GM18508 (cell line): ENCODE data around the gene FPGS.

Experiments used
- ATAC-seq: cut with Tn5 transposase; IDR thresholded peaks from one replicate; pipeline ENCODE4 v1.9.1; 2021; ENCODE audit warnings: moderate number of reproducible peaks; ENCODE audit not compliant: insufficient read depth, unreplicated experiment

FPGS gene

DNA sequence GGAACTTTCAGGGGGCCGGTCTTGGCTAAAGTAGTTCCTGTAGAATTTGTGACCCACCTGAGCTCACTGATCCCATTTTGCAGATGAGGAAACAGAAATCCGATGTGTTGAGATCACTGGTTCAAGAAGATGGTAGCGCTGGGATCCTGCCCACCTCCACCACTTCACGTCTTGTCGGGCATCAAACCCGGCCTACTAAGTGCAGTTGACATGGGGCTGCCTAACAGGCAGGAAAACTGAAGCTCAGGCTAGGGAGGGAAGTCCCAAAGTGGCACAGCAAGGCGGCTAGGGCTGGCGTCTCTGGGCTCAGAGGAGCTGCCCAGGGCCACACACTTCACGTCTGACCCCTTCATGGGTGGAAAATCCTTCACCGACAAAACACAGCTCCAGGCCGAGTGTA is 52.3 kb downstream of the FPGS start:
- no peak for ATAC-seq

- no peak for ATAC-seq
Observed at GRCh38 chr9:127855522-127855921, 52.8 kb downstream of the FPGS start.

DNA sequence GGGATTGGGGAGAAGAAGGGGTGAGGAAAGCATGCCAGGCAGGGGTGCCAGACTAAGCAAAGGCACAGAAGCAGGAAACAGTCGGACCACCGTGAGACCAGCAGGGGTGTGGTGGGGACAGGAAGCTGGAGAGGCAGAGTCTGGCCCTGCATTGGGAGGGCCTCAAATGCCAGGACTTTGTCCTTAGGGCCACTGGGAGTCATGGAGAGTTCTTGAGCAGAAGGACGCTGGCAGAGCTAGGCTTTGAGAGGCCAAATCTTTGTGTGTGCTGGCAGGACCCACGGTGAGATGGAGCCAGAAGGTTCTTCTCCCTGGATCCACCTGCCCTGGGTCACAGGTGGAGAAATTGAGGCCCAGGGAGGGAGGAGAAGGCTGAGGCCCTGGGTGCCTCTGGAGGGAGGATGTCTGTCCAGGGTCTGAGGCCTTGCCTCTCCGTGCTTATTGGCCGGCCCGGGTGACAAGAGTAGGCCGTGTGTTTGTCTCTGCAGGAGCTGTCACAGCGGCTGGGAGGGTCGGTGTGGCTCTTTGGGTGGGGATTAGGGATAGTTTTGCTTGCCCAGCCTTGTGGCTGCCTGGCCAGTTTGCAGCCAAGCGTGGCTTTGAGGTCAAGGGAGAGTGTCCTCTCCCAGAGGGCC is 53.5 kb downstream of the FPGS start:
- no peak for ATAC-seq

- no peak for ATAC-seq
Observed at GRCh38 chr9:127856729-127857116, 54.0 kb downstream of the FPGS start.

DNA sequence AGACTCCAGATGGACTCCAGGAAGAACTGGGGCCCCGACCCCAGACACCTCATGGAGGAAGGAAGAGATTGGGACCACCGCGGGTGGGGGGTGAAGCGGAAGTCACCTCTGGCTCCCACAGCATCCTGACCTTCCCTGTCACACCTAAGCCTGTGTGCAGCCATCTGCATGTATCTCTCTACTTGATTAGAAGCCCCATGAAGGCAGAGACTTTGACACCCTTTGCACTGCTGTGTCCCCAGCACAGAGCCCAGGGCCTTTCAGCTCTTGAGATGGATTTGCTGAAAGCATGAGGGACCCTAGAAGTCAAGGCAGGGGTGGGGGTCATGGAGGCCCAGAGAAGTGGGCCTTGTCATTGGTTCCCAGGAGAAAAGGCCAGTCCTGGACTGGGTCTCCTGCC is 54.6 kb downstream of the FPGS start:
- ATAC-seq: no peak

GRCh38 chr9:127858041-127858512 is 55.4 kb downstream of the FPGS start:
- ATAC-seq: no peak

- ATAC-seq: no peak
Observed at GRCh38 chr9:127860260-127860659, 57.6 kb downstream of the FPGS start.

GRCh38 chr9:127860779-127861178 is 58.1 kb downstream of the FPGS start:
- ATAC-seq: no peak

- ATAC-seq: no peak
Observed at GRCh38 chr9:127862075-127863011, 59.7 kb downstream of the FPGS start.

- ATAC-seq: no peak
Observed at GRCh38 chr9:127863191-127863621, 60.5 kb downstream of the FPGS start.
